D721Med (cell line): ENCODE measurements around the gene AK5.

Source experiments
- DNase-seq: peaks from one replicate; pipeline ENCODE4 v3.0.0; 2011; ENCODE audit warnings: low spot score; ENCODE audit not compliant: insufficient read length
- FAIRE-seq: peaks from 2 replicates; lab custom pipeline; 2011; peaks lifted over from hg19 to GRCh38; lab: Jason Lieb, UNC
- CTCF ChIP-seq: IDR thresholded peaks from 2 replicates; pipeline ENCODE4 v1.5.1; 2012; ENCODE audit warnings: mild to moderate bottlenecking, control low read depth; ENCODE audit not compliant: insufficient read depth; ENCODE audit errors: missing control alignments

Gene AK5

GRCh38 chr1:77433934-77434333 is 152.1 kb downstream of the AK5 start:
- no peak for DNase-seq
- no peak for FAIRE-seq
- TF ChIP-seq CTCF, result no peak

- FAIRE-seq, result no peak
Measured at GRCh38 chr1:77434967-77435366, 153.1 kb downstream of the AK5 start.

GRCh38 chr1:77438236-77438913 is 156.6 kb downstream of the AK5 start:
- DNase-seq (no peak), FAIRE-seq (no peak)
- TF ChIP-seq CTCF, result no peak

More at GRCh38 chr1:77434967-77435366, 153.1 kb downstream of the AK5 start:
- no peak for TF ChIP-seq CTCF
- no peak for DNase-seq

GRCh38 chr1:77446841-77447555 is 165.2 kb downstream of the AK5 start:
- FAIRE-seq (no peak), DNase-seq (no peak)
- no peak for TF ChIP-seq CTCF

GRCh38 chr1:77447669-77448068 is 165.8 kb downstream of the AK5 start:
- no peak for DNase-seq
- no peak for FAIRE-seq
- TF ChIP-seq CTCF, result no peak

- DNase-seq, result no peak
Measured at GRCh38 chr1:77459881-77460280, 178.1 kb downstream of the AK5 start.

More at GRCh38 chr1:77459881-77460280, 178.1 kb downstream of the AK5 start:
- TF ChIP-seq CTCF, result no peak
- no peak for FAIRE-seq
